NT2/D1 (cell line): Measurements from ENCODE around the gene MBP.

Source experiments
- YY1 ChIP-seq: IDR thresholded peaks from 2 replicates; pipeline ENCODE4 v1.6.1; 2011; ENCODE audit not compliant: insufficient read length, insufficient read depth
- ZNF274 ChIP-seq: IDR thresholded peaks from 2 replicates; pipeline ENCODE4 v1.6.1; 2011; ENCODE audit warnings: mild to moderate bottlenecking, low read depth, low read length

DNA sequence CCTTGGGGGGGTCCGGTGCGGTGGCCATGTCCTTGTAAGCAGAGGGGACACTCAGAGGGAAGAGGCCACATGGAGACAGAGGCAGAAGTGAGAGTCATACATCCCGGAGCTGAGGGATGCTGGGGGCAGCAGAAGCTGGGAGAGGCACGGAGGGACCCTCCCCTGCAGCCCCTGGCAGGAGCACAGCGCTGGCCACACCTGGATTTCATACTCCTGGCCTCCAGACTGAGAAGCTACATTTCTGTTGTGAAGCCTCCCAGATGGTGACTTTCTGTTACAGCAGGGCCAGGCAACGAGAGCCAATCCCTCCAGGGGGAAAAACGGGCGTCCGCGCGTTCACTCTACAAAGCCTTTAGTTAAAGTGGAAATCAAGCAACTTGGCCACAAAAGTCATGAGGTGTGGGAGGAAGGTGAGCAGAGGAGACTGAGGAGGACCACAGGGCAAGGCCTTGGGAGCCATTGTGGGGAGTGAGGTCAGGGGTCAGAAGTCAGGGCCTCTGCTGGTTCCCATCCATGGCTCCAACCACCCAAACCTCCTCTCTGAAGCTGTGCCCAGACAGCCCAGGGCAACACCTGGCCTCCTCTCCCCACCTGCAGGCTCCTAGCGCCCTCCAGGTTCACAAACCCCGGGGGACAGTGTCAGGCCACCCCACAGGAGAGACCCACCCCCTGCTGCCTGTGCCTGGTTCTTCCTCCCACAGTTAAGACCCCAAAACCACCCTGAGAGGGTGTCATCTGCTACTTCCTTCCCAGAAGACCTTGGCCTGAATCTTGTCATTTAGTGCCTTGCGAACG, 4.5 kb upstream of the MBP start:
- no peak for TF ChIP-seq YY1
- no peak for TF ChIP-seq ZNF274
